HL-60/S4 treated with retinoic acid at 250 ng/mL for 4 days and 3 days (cell line): Measurements from ENCODE around the gene ELP1.

Source experiments
- in situ Hi-C: fragments of 300-500 bp; cut with MboI; formaldehyde crosslinking; loops from 2 replicates; pipeline ENCODE4 v1.7.0; 2022; ENCODE audit warnings: low sequenced_read_pairs

Gene ELP1

GRCh38 chr9:108823829-108824228, 110.1 kb downstream of the ELP1 start:
- in situ Hi-C loops = no loop called here
